OCI-LY1 (cell line): Measurements from ENCODE around the gene RARA.

ENCODE experiments used
- H2AFZ ChIP-seq: fragments of 200-600 bp; sonication (generic), shearing (Covaris generic); 2 replicates; pipeline ENCODE4 v1.6.0; 2014; ENCODE audit warnings: antibody characterized with exemption, mild to moderate bottlenecking, low read length
- H3F3A ChIP-seq: fragments of 200-600 bp; sonication (generic), shearing (Covaris generic); 2 replicates; pipeline ENCODE4 v1.6.0; 2014; ENCODE audit warnings: mild to moderate bottlenecking, antibody characterized with exemption, low read length, moderate library complexity; ENCODE audit not compliant: insufficient read depth
- H3K27ac ChIP-seq: fragments of 200-600 bp; sonication (generic); 2 replicates; pipeline ENCODE4 v1.5.1; 2014; ENCODE audit warnings: low read length, mixed run types, mild to moderate bottlenecking, low read depth; ENCODE audit not compliant: poor library complexity, severe bottlenecking
- H3K27me3 ChIP-seq: fragments of 200-600 bp; sonication (generic); 2 replicates; pipeline ENCODE4 v1.6.0; 2014; ENCODE audit warnings: antibody characterized with exemption, mild to moderate bottlenecking, low read length, moderate library complexity; ENCODE audit not compliant: insufficient read depth
- H3K36me3 ChIP-seq: fragments of 200-600 bp; sonication (generic); 2 replicates; pipeline ENCODE4 v1.6.1; 2014; ENCODE audit warnings: mild to moderate bottlenecking, antibody characterized with exemption, low read length, moderate library complexity, mixed read lengths; ENCODE audit not compliant: insufficient read depth
- H3K4me1 ChIP-seq: fragments of 200-600 bp; sonication (generic); 2 replicates; pipeline ENCODE4 v1.5.1; 2014; ENCODE audit warnings: mild to moderate bottlenecking, low read length, moderate library complexity; ENCODE audit not compliant: insufficient read depth, severe bottlenecking
- H3K4me2 ChIP-seq: fragments of 200-600 bp; sonication (generic), shearing (Covaris generic); 2 replicates; pipeline ENCODE4 v1.6.1; 2014; ENCODE audit warnings: low read length
- H3K4me3 ChIP-seq: fragments of 200-600 bp; sonication (generic); 2 replicates; pipeline ENCODE4 v1.5.1; 2014; ENCODE audit warnings: low read length, low read depth, mild to moderate bottlenecking, mixed read lengths; ENCODE audit not compliant: poor library complexity, severe bottlenecking
- H3K79me2 ChIP-seq: fragments of 200-600 bp; shearing (Covaris generic); 2 replicates; pipeline ENCODE4 v1.6.1; 2016; ENCODE audit warnings: mixed run types, low read length, mixed read lengths; ENCODE audit not compliant: insufficient read depth
- H3K9ac ChIP-seq: fragments of 200-600 bp; sonication (generic), shearing (Covaris generic); 2 replicates; pipeline ENCODE4 v1.6.1; 2014; ENCODE audit warnings: mild to moderate bottlenecking, low read length, mixed read lengths
- H3K9me2 ChIP-seq: fragments of 200-600 bp; sonication (generic), shearing (Covaris generic); 2 replicates; pipeline ENCODE4 v1.6.1; 2014; ENCODE audit warnings: low read depth, mild to moderate bottlenecking, low read length, mixed read lengths
- H3K9me3 ChIP-seq: fragments of 200-600 bp; shearing (Covaris generic); 2 replicates; pipeline ENCODE4 v1.6.1; 2014; ENCODE audit warnings: low read length, mixed read lengths
- H4K20me1 ChIP-seq: fragments of 200-600 bp; sonication (generic), shearing (Covaris generic); 2 replicates; pipeline ENCODE4 v1.6.0; 2016; ENCODE audit warnings: mild to moderate bottlenecking, low read length; ENCODE audit not compliant: insufficient read depth
- CTCF ChIP-seq: fragments of 200-600 bp; sonication (generic), shearing (Covaris generic); IDR thresholded peaks from 2 replicates; pipeline ENCODE4 v1.5.1; 2017; ENCODE audit warnings: mild to moderate bottlenecking, antibody characterized with exemption, low read length, moderate library complexity, mixed read lengths
- EZH2 ChIP-seq: fragments of 200-600 bp; sonication (generic), shearing (Covaris generic); IDR thresholded peaks from 2 replicates; pipeline ENCODE4 v1.8.0; 2017; ENCODE audit warnings: borderline replicate concordance, mixed run types, mild to moderate bottlenecking, antibody characterized with exemption, low read length, moderate library complexity, mixed read lengths

The RARA gene

GRCh38 chr17:40312131-40312731 is 3.3 kb downstream of the RARA start:
- no peaks in the 10 kb centered on the region for H4K20me1 ChIP-seq
- H3F3A ChIP-seq: no peaks in the 10 kb centered on the region
- H3K4me3 ChIP-seq: no peak overlapping the region
- no peak overlapping the region for H2AFZ ChIP-seq
- H3K27me3 ChIP-seq: no peaks in the 10 kb centered on the region
- H3K9me2 ChIP-seq: no peaks in the 10 kb centered on the region
- no peak overlapping the region for H3K9ac ChIP-seq
- H3K4me1 ChIP-seq: peaks cover 24% of the 10 kb centered on the region
- H3K36me3 ChIP-seq: no peaks in the 10 kb centered on the region
- H3K27ac ChIP-seq: no peak overlapping the region
- no peaks in the 10 kb centered on the region for H3K9me3 ChIP-seq
- H3K4me2 ChIP-seq: no peak overlapping the region
- TF ChIP-seq EZH2: no peak
- H3K79me2 ChIP-seq: no peaks in the 10 kb centered on the region

GRCh38 chr17:40312893-40313667 is 4.1 kb downstream of the RARA start:
- peaks cover 32% of the 10 kb centered on the region for H3K4me1 ChIP-seq
- no peak overlapping the region for H3K27ac ChIP-seq
- no peak overlapping the region for H2AFZ ChIP-seq
- no peak for TF ChIP-seq CTCF
- TF ChIP-seq EZH2: no peak
- H4K20me1 ChIP-seq: no peaks in the 10 kb centered on the region
- no peaks in the 10 kb centered on the region for H3F3A ChIP-seq
- no peaks in the 10 kb centered on the region for H3K36me3 ChIP-seq
- no peaks in the 10 kb centered on the region for H3K27me3 ChIP-seq
- H3K9ac ChIP-seq: no peak overlapping the region
- H3K79me2 ChIP-seq: no peaks in the 10 kb centered on the region
- no peaks in the 10 kb centered on the region for H3K9me3 ChIP-seq
- no peaks in the 10 kb centered on the region for H3K9me2 ChIP-seq
- no peak overlapping the region for H3K4me3 ChIP-seq
- H3K4me2 ChIP-seq: no peak overlapping the region

- H3K9ac ChIP-seq: no peak overlapping the region
- TF ChIP-seq EZH2 (no peak), CTCF (no peak)
- H4K20me1 ChIP-seq: no peaks in the 10 kb centered on the region
- peaks cover 34% of the 10 kb centered on the region for H3K4me1 ChIP-seq
- H3K27ac ChIP-seq: no peak overlapping the region
- no peaks in the 10 kb centered on the region for H3K9me2 ChIP-seq
- H3K4me3 ChIP-seq: no peak overlapping the region
- H3K27me3 ChIP-seq: no peaks in the 10 kb centered on the region
- no peak overlapping the region for H2AFZ ChIP-seq
- no peaks in the 10 kb centered on the region for H3F3A ChIP-seq
- no peak overlapping the region for H3K4me2 ChIP-seq
- H3K9me3 ChIP-seq: no peaks in the 10 kb centered on the region
- no peaks in the 10 kb centered on the region for H3K36me3 ChIP-seq
- no peaks in the 10 kb centered on the region for H3K79me2 ChIP-seq
These were observed 4.9 kb downstream of the RARA start for GRCh38 chr17:40313668-40314583.
